Activated CD8-positive, alpha-beta memory T cell treated with anti-CD3 and anti-CD28 coated beads, Interleukin-2, amount 50 U/mL, for 1 hour (primary cell): Measurements from ENCODE around the gene PAX8.

Experiments used
- DNase-seq: peaks from one replicate; pipeline ENCODE4 v3.0.0-alpha.2; 2020; ENCODE audit errors: extremely low read depth

The PAX8 gene

DNA sequence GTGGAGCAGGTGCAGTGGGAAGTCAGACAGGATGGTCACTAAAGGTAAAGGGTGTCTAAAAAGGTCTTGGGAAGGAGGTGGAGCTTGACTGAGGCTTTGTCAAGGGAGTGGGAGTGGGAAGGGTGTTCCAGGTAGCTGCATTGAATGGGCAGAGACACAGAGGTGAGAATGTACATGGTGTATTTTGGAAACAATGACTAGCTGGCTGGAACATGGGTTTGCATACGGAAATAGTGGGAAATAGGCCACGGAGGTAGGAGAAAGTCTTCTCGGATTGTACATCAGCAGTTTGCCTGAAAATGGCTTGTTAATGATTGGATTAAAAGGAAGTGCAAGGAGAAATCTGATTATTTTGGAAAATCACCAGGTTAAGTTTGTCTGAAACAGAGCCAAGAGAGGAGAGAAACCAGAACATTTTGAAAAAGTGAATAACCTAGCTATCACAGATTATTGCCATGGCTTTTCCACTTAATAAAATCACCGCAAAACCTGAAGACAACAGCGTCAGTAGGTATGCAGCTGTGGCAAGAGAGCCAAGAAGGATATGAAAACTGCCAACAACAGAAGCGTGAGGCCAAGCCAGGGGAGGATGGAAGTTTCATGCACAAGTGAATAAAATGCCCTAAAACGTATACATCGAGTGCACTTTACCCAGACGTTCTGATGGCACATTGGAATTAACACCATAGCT lies 13.9 kb downstream of the PAX8 start:
- DNase-seq: no peak

DNA sequence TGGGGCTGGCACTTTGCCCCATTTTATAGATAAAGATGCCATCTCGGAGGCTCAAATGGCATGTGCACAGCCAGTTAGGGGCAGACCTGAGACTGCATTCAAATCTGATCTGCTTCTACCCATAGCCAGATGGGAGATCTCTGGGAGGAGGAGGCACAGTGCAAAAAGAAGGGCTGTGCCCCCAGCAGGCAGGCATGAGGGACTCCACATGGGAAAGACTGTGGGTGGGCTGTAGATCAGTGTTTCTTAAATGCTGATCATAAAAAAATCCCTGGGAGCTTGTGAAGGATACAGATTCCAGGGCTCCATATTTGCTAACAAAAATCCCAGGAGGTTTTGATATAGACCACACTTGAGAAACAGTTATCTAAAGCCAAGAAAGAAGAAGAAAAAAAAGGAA lies 15.2 kb downstream of the PAX8 start:
- DNase-seq: no peak

DNA sequence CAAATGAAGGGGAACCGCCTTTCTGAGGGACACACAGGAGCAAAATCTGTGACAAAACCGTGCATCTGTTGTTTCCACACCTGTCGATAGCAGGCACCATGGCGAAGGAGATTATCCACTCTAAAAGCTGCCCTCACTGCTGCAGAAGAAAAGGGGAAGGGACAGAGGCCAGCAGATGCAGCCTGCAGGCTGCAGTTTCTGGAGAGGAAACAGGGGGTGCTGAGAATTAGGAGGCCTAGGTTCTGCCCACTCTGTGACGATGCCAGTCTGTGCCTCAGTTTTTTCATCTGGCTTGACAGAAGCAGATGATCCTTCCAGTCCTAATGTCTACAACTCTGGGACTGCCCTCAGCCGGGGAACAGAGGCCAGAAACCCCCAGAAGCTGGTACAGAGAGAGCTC lies 17.7 kb downstream of the PAX8 start:
- DNase-seq: no peak

DNA sequence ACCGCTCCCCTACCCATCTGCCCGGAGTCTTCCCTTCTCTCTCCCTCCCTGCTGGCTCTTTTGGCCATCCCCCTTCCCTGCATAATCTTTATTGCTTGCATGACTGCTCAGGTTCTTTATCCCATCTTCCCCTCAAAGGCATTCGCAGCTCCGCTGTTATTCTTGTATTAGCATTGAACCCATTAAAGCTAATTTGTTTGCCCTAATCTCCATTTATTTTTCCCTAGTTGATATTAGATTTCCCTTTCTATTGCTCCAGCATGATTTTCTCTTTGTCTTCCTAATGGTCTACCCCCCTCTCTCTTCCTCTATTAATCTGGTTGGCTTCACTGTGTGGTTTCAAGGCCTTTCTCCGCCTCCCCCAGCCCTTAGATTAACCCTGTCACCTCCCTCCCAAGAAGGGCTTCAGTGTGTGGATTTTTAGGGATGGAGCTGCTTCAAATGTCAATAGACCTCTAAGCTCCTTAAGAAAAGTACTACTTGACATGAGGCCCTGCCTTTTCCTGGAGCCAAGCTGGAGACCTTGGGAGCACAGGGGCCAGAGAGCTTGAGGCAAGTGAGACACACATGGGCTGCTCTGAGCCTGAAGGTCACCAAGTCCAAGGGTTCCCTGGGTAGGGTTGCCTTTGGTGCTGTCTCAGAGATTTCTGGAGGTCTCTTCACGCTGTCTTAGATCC lies 20.1 kb downstream of the PAX8 start:
- DNase-seq: no peak

DNA sequence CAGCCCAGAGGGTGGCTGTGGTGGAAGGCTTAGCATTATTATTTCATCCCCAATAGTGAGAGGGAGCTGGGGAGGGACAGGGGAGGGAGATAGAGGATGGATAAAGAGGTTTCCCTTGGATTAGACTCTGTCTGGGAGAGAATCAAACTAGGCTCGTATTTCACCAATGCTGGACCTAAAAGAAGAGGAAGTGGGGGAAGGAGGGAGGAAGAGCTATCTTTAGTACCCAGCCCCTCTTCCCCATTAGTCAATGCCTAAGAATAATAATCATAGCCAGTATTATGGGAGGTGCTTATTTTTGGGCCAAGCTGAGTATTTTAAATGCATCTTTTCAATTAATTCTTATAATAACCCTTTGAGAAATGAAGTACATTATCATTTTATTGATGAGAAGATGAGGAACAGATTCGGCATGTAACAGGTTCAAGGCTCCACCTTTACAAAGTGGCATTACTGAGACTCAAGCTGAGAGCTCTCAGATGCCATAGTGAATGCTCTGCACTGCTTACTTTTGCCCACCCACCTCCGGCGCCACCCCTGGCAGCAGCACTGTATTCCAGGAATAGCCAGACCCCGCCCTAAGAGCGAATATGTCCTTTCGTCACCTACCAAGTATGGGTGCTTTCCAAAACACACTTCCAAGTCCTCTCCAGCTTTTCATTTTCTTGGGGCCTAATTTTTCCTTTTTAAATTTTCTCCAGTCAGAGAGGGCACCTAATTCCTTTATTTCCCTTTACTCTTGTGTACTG lies 21.0 kb downstream of the PAX8 start:
- DNase-seq: no peak

GRCh38 chr2:113255140-113256070 lies 23.3 kb downstream of the PAX8 start:
- no peak for DNase-seq

- no peak for DNase-seq
Measured at GRCh38 chr2:113253453-113253852, 25.3 kb downstream of the PAX8 start.

DNA sequence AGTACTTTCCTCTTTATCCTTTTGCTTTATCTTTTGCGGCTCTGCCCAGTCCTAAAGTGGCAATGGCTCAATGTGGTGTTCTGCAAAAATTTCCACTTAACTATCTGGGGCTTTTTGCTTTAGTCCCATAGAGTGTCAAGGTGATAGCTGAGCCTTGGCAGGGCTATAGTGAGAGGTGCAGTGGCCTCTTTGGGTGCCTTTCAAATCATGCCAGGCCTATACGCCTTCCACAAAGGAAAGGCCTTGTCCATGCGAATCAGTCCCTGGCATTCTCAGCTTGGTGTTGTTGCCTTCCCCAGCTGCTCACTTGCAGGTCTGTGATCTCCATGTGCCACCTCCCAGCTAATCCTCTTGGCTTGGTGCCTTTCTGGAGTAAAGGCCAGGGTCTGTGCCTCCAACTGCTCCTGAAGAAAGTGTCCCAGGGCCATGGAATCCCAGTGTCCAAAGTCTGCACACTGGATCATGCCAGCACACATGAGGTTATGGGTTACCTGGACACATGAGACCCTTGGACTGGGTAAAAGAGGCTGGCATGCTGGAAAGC lies 26.6 kb downstream of the PAX8 start:
- DNase-seq: no peak

DNA sequence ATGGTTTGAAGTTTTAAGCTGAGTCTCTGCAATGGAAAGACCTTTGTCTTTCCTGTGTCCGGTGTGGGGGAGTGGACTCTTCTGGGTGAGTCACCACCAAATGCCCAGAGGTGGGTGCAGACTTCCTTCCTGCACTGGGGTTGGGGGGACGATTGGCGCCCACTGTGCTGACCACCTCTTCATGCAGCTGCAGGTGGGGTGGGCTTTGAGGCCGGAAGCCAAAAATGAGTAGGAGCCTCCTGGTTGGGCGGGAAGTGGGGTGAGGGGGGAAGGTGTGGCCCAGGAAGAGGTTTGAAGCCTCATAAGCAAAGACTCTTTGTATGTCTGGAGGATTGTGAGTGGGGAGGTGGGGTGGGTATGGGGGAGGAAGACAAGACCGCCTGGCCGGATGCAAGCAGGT lies 27.6 kb downstream of the PAX8 start:
- DNase-seq: no peak

DNA sequence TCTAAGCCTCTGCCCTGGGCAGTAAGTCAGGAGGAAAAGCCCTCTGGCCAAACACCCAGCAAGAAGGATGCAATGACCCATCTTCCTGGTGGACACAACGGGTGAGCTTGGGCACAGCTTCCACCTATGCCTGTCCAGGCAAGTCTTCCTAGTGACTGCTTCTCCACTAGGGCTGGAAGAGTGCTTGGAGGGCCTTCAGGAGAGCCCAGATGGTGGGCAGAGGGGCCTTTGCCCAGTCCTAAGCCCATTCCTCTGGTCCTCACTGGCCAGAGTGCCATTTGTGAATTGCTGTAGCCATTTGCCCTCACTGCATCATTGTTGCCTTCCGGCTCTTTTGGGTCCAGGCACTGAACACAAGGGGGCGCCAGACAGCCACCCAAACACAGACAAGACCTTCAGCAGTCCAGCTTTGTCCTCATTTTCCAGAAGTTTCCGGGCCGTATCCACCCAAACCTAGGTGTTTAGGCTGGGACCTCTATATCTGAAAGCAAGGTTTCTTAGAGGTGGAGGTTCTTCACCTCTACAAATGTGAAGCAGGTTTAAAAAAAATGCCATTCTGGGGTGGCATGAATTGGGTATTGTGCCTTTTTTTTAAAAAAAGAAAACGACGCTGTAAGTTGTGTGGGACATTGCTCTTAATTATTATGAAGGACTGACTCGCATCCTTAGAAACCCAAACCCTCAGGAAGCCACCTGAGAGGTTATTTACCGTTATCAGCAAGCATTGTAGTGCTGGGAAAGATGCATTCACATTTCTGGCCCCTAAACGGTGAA lies 29.5 kb downstream of the PAX8 start:
- peak; percentile 34 for DNase-seq

- no peak for DNase-seq
Measured at GRCh38 chr2:113246606-113247005, 32.1 kb downstream of the PAX8 start.

DNA sequence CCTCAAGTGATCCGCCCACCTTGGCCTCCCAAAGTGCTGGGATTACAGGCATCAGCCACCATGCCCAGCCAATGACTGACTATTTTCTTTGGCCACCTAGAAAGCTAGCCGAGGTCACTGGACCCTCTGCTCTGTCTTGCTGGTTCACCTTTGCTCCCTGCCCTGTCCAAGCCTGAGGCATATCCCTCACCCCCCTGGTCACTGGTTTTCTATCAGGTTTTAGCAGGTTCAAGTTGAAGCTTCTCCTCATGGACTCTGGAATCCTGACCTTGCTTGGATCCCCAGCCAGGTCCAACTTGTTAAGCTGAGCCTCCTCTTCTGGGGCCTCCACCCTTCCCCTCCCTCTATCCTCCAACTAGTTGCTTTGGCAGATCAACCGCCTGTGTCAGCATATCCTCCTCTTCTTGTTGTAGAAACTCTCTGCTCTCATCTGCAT lies 33.4 kb downstream of the PAX8 start:
- no peak for DNase-seq

- no peak for DNase-seq
Measured at GRCh38 chr2:113242327-113242726, 36.4 kb downstream of the PAX8 start.

GRCh38 chr2:113240915-113241911 lies 37.5 kb downstream of the PAX8 start:
- DNase-seq: no peak

GRCh38 chr2:113240150-113240914 lies 38.4 kb downstream of the PAX8 start:
- no peak for DNase-seq

DNA sequence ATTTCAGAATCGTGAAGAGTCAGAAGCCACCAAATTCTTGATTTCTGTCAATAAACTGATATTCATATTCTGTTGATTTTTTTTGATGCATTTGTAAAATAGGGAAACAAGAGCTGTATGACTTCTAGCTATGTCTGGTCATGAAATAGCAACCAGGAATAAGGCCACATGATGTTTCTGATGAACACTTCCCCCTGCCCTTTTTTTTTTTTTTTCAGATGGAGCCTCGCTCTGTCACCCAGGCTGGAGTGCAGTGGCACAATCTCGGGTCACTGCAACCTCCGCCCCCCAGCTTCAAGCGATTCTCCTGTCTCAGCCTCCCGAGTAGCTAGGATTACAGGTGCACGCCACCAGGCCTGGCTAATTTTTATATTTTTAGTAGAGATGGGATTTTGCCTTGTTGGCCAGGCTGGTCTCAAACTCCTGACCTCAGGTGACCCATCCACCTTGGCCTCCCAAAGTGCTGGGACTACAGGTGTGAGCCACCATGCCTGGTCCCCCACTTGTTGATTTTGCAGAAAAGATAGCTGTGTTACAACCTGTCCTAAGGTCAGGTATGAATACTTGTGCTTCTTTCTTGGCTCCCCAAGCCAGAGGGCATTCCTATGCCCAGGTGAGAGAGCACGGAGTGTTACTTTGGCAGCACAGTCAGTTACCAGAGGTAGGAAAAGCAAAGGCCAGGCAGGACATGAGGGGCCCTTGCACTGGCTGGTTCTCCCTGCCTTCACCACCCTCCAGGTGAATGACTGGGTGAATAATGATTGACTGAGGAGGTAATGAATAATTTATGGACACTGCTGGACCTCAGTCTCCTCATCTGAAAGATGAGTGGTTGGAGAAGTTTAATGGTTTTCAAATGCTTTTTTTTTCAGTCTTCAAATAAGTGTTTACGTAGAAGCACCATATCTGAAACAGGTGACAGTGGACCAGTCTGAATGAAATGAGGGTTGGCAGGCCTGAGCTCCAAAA lies 39.6 kb downstream of the PAX8 start:
- DNase-seq: no peak

GRCh38 chr2:113237604-113238160 lies 41.0 kb downstream of the PAX8 start:
- DNase-seq: no peak
